GM18870 (cell line): ENCODE results near the gene PDCD1.
"Not testable (repeated sequence)": the region's sequence is repeated elsewhere in the genome, so short reads cannot be mapped to it uniquely, and the experiment has no call there.

ENCODE experiments used
- ATAC-seq: cut with Tn5 transposase; IDR thresholded peaks from one replicate; pipeline ENCODE4 v1.9.1; 2021; ENCODE audit warnings: moderate library complexity; ENCODE audit not compliant: unreplicated experiment

The PDCD1 gene

GRCh38 chr2:241858206-241859016 is at the start of gene PDCD1:
PDCD1 (minus strand) TSS chr2:241858894; CDS start chr2:241858838, 56 bp downstream.
- no peak for ATAC-seq

DNA sequence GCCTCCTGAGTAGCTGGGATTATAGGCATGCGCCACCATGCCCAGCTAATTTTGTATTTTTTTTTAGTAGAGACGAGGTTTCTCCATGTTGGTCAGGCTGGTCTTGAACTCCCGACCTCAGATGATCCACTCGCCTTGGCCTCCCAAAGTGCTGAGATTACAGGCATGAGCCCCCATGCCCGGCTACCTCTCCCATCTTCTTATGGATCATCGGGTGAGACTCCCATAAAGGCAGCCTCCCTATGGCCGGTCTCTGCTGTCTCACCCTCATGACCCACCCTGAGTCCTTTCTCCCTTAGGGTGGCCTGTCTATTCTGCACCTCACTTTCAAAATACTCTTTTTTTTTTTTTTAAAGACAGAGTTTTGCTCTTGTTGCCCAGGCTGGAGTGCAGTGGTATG is 49.1 kb upstream of the PDCD1 start:
- ATAC-seq: not testable (repeated sequence)

DNA sequence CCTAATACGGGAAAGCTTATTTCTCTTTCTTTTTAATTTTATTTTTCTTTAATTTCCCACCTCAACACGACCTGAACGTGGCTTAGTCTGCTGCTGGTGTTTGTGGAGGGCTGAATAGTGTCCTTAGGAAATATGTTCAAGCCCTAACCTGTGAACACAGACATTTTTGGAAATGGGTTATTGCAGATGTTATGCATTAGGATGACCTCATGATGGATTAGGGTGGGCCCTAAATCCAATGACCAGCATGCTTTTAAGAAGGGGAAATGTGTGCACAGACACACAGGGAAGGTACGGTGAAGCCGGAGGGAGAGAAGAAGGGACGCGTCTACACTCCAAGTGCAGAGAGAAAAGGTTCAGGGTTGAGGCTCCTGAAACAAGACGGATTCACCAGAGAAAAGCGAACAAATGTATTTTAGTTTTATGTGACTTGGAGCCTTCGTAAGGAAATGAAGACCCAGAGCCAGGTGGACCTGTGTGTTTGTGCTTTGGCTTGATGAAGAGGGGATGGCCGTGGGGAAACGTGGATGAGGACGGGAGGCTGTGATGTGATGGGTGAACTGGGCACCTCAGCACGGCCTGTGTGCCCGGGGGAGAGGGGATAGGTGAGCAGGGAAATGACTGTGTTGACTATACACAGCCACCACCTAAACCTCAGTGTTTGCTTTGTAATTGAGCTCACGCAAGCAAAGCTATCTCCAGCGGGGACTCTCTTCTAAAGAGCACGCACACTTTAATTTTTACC is 48.3 kb upstream of the PDCD1 start:
- no peak for ATAC-seq

GRCh38 chr2:241906378-241906770 is 47.7 kb upstream of the PDCD1 start:
- not testable (repeated sequence) for ATAC-seq

DNA sequence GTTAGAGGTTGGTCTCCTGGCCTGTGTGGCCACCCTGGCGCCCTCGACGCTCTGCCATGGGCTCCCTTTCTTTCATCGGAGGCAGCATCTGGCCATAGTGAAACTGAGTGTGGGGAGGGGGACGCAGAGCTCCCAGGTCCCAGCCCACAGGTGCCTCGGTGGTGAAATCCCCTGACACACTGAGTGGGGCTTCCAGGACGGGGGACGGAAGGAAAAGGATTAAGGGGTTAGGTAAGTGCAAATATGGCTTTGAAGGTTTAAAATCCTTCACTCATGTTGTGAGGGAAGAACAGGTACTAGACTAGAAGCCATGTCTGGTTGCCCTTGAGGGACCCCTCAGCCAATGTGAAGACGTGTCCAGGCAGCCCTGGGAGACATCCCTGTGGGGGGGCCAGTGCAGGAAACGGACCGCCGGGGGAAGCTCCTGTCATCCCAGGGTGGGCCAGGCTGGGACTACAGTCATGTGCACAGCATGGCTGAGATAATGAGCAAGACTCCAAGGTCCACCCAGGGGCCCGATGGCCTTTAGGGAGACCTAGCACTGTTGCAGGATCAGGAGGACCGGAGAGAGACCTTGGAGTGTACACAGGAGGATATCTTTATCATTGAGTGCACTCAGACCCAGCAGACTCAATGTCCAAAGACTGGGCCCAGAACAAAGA is 47.2 kb upstream of the PDCD1 start:
- no peak for ATAC-seq

GRCh38 chr2:241904791-241905710 is 46.4 kb upstream of the PDCD1 start:
- ATAC-seq: no peak

DNA sequence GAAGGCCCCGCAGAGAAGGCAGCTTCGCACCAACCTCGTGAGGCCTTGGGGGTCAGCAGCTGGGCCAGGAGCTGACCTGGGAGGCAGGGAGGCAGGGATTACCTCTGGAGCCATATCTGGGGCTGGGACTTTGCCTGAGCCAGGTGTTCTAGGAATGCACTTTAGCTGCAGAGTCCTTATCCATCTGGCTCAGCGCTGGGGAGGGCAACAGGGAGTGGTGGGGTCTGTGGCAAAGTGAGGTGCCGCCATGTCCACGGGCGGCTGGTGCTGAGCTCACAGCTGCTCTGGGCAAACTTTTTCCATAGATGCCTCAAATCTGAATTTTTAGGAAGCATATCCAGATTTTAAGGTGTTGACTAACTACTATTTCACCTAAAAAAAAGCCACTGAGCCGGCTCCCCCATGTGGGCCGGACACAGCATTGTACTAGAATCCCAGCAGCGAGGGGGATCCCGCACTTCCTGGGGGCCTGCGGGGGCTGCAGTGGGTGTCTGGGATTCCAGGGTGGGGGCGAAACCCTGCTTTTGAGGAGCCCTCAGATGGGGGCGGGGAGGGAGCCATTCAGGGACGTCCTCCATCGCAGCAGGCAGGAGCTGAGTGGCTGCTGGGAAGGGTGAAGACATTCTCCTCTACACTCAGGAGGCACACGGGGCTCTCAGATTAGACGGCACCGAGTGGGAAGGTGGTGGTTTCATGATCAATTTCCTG is 45.5 kb upstream of the PDCD1 start:
- no peak for ATAC-seq

- no peak for ATAC-seq
Measured at GRCh38 chr2:241903121-241904010, 44.7 kb upstream of the PDCD1 start.

DNA sequence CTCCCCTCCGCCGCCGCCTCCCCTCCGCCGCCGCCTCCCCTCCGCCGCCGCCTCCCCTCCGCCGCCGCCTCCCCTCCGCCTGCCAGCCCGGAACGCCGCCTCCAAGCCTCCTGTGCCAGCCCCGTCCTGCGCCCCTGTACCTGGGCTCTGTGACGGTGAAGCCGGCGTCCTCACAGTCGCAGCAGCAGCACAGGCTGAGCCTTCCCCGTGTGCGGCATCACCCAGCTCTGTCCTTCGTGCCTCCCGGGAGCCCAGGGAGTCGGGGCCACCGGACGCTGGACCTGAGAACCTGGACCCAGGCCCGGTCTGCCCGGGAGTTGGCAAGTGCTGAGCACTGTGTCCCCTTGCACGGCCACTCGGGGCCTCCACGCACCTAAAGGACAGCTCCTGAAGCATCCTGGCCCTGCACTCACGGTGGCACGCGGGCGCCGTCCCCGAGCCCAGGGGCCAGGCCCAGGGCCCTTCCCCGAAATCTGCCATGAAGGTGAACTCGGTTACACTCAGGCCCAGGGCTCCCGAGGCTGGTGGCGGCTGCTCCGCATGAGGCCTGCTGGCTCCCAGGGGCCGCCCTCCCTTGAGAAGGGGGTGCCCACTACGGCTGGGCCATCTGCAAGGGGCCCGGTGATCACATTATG is 43.8 kb upstream of the PDCD1 start:
- no peak for ATAC-seq

GRCh38 chr2:241901500-241902351 is 43.0 kb upstream of the PDCD1 start:
- no peak for ATAC-seq

DNA sequence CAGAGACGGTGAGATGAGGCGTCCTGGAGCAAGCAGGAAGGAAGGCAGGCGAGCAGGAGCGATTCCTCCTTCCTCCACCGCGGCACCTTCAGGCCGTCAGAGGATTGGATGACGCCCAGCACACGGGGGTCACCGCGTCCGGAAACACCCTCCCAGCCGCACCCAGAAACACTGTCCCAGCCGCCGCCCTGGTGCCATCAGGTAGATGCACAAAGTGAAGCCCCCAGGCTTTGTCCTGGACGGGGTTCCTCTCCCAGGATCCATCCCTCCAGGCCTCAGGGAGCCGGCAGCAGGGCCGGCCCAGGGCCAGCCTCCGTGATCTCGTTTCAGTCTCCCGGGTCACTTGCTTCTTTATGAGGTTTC is 42.3 kb upstream of the PDCD1 start:
- no peak for ATAC-seq

DNA sequence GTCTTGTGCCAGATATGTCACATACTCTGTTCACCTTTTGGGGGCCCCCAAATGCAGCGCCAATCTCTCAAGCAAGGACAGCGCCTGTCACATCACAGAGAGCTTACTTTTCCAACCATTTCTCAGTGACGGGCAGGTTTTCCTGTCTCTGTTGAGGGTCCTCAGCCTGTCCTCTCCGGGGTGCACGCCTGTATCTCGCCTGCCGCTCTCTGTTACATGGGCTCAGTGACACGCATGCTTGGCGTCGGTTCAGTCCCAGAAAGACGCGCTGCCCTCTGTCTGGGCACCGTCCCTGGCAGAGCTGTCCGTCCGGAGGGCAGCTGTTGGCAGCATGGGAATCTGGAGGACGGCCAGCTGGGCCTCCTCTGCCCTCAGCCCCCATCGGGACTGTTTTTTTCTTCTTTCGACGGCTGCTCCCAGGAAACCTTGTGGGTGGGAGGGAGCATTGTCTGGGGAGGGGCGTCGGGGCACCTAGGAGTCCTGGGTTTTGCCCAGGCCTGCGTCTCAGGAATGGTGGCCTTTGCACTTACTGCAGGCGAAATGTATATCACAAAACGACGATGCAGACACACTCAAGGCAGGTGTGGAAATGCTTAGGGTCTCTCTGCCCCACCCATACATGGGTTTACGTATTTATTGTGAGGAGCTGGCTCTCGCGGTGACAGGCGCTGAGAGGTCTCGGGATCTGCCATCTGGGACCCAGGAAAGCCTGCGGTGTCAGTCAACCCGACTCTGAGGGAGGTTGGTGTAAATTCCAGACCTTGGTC is 41.7 kb upstream of the PDCD1 start:
- no peak for ATAC-seq

- no peak for ATAC-seq
Measured at GRCh38 chr2:241898463-241899270, 40.0 kb upstream of the PDCD1 start.

DNA sequence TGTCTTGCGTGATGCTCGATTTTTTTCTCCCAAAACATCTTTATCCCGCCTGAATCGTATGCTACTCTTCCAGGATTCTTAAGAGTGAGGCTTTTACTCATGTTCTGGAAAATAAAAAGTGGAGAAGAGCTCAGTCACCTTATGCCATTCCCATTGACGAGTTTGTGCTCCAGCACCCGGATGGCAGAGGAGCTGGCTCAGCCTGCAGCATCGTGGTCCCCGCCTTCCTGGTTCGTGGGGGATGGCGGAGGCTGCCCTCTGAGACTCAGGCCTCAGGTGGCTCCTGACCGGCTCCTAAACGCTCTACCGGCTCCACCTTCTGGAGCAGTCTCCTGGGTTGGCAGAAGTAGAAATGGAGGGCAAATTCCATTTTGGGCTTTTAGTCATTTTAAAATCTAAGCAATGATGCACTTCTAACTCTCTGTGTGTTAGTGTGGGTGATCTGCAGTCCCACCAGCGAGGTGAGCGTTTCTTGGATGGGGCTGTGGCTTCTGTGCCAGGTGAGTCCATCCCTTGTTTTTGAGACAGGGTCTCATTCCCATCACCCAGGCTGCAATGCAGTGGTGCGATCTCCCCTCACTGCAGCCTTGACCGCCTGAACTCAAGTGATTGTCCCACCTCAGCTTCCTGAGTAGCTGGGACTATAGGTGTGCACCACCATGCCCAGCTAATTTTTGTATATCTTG is 38.7 kb upstream of the PDCD1 start:
- no peak for ATAC-seq

DNA sequence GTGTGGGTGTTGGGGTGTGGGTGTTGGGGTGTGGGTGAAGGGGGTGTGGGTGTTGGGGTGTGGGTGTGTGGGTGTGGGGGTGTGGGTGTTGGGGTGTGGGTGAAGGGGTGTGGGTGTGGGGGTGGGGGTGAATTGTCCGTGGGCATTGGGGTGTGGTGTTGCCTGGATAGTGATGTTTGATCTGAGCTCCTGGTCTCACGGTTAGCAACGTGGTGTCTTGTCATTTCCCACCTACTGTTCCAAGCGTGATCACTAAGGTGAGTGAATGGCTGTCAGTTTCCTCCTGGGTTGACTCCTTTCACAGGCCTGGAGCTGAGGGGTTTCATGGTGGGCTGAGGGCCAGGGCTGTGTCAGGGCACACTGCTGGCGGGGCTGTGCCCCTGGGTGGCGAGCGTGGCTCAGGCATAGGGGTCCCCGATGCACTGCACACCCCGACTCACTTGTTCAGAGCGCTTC is 38.1 kb upstream of the PDCD1 start:
- no peak for ATAC-seq
